GM23248 (cell line): ENCODE data around the gene FDX1. TPM values are rescaled to one million over a fixed set of nuclear protein-coding genes. Genes with fewer than 3 reads are reported as not detected.

Experiments used
- DNase-seq: peaks from one replicate; pipeline ENCODE4 v3.0.0-alpha.2; 2015
- H2AFZ ChIP-seq: fragments of 200-600 bp; sonication (generic); 2 replicates; pipeline ENCODE4 v1.6.1; 2016; ENCODE audit warnings: antibody characterized with exemption
- H3F3A ChIP-seq: fragments of 200-600 bp; sonication (generic); 2 replicates; pipeline ENCODE4 v1.6.1; 2016; ENCODE audit warnings: mild to moderate bottlenecking, antibody characterized with exemption, mixed run types; ENCODE audit not compliant: insufficient read depth
- H3K27ac ChIP-seq: fragments of 200-600 bp; sonication (generic); 2 replicates; pipeline ENCODE4 v1.5.1; 2016; ENCODE audit warnings: mild to moderate bottlenecking
- H3K27me3 ChIP-seq: fragments of 200-600 bp; sonication (generic); replicated peaks from 2 replicates; pipeline ENCODE4 v1.6.1; 2016; ENCODE audit warnings: mild to moderate bottlenecking; ENCODE audit not compliant: insufficient read depth
- H3K36me3 ChIP-seq: fragments of 200-600 bp; sonication (generic); 2 replicates; pipeline ENCODE4 v1.6.1; 2016; ENCODE audit warnings: low read depth, mild to moderate bottlenecking
- H3K4me1 ChIP-seq: fragments of 200-600 bp; sonication (generic); 2 replicates; pipeline ENCODE4 v1.6.1; 2016; ENCODE audit warnings: mild to moderate bottlenecking; ENCODE audit not compliant: insufficient read depth
- H3K4me2 ChIP-seq: fragments of 200-600 bp; sonication (generic); one replicate; pipeline ENCODE4 v1.6.1; 2016; ENCODE audit warnings: mild to moderate bottlenecking; ENCODE audit not compliant: unreplicated experiment
- H3K4me3 ChIP-seq: fragments of 200-600 bp; sonication (generic); 2 replicates; pipeline ENCODE4 v1.5.1; 2016; ENCODE audit warnings: mild to moderate bottlenecking
- H3K79me2 ChIP-seq: fragments of 200-600 bp; sonication (generic); 2 replicates; pipeline ENCODE4 v1.6.1; 2016; ENCODE audit warnings: mild to moderate bottlenecking; ENCODE audit not compliant: insufficient read depth
- H3K9ac ChIP-seq: fragments of 200-600 bp; sonication (generic); 2 replicates; pipeline ENCODE4 v1.6.1; 2016; ENCODE audit warnings: mild to moderate bottlenecking
- H3K9me2 ChIP-seq: fragments of 200-600 bp; sonication (generic); 2 replicates; pipeline ENCODE4 v1.6.1; 2016; ENCODE audit warnings: mixed run types, mild to moderate bottlenecking, moderate library complexity; ENCODE audit not compliant: insufficient read depth
- H3K9me3 ChIP-seq: fragments of 200-600 bp; sonication (generic); one replicate; pipeline ENCODE4 v1.6.1; 2017; ENCODE audit warnings: low read depth
- H4K20me1 ChIP-seq: fragments of 200-600 bp; sonication (generic); 2 replicates; pipeline ENCODE4 v1.6.0; 2016; ENCODE audit not compliant: insufficient read depth
- EZH2 ChIP-seq: fragments of 200-600 bp; sonication (generic); IDR thresholded peaks from 2 replicates; pipeline ENCODE4 v1.6.1; 2018; ENCODE audit warnings: antibody characterized with exemption, mild to moderate bottlenecking; ENCODE audit not compliant: insufficient read depth, poor library complexity, severe bottlenecking
- EZH2phosphoT487 ChIP-seq: fragments of 200-600 bp; sonication (generic); IDR thresholded peaks from 2 replicates; pipeline ENCODE4 v1.6.1; 2018; ENCODE audit warnings: antibody characterized with exemption, moderate library complexity, mild to moderate bottlenecking, low read depth; ENCODE audit not compliant: insufficient read depth
- WGBS, 2 experiments: methylation state at CpG; one replicate each; pipeline ENCODE4 v1.1.6; 2015 to 2017; ENCODE audit warnings: low lambda C conversion rate in 2 of 2, low coverage in 1 of 2; ENCODE audit errors: missing lambda C conversion rate in 2 of 2; 5-methylcytosine and 5-hydroxymethylcytosine counted together
- in situ Hi-C: fragments of 300-500 bp; cut with MboI; formaldehyde crosslinking; loops from 2 replicates; pipeline ENCODE4 v1.15.0; 2020
- polyA plus RNA-seq: library from polyadenylated mRNA; unstranded; fragments of >200 nt; fragmentation: Nextera tagmentation; extraction: Ambion mirVana; gene quantifications from 2 replicates; pipeline ENCODE4 v1.2.1, GENCODE V29; 2016
- total RNA-seq: library from RNA; depleted of rRNA; stranded (reverse); fragments of >200 nt; shearing (Covaris generic); gene quantifications from 2 replicates; pipeline ENCODE4 v1.2.3, GENCODE V29; 2014

Gene FDX1
- total and polyA plus RNA-seq, 2 experiments from 2014 or later: 12.2 to 16.6 TPM

DNA sequence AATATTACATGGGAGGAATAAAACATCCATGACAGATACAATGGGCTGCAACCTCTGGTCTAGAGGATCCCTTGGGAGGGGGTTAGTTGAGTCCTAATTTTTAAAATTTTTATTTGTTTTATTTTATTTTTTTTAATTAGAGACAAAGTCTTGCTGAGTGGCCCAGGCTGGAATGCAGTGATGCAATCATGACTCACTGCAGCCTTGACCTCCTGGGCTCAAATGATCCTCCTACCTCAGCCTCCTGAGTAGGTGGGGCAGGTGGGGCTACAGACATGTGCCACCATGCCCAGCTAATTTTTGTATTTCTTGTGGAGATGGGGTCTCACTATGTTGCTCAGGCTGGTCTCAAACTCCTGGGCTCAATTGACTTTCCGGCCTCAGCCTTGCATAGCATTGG is 43.1 kb downstream of the FDX1 start:
- Histone ChIP-seq H3K9ac (no peak overlapping the region), H3K79me2 (no peaks in the 10 kb centered on the region), H3K4me3 (no peak overlapping the region), H3K9me2 (no peaks in the 10 kb centered on the region), H3K9me3 (no peaks in the 10 kb centered on the region), H3K27me3 (no peaks in the 10 kb centered on the region), H4K20me1 (no peaks in the 10 kb centered on the region), H3K27ac (no peak overlapping the region), H3K36me3 (no peaks in the 10 kb centered on the region), H3F3A (peaks cover 20% of the 10 kb centered on the region), H3K4me2 (no peak overlapping the region), H2AFZ (no peak overlapping the region), H3K4me1 (peaks cover 22% of the 10 kb centered on the region)
- 95 to 100% methylated on average over 1 of the region's 1 CpG for WGBS, 2 experiments
- in situ Hi-C loops: loop anchor here (25.0 kb wide), 1 partner anchor 964 kb away; no protein-coding TSS in a partner anchor
- no peak for TF ChIP-seq EZH2phosphoT487
- TF ChIP-seq EZH2: no peak
- DNase-seq: peak; percentile 15

- Histone ChIP-seq H3K79me2 (no peaks in the 10 kb centered on the region), H3K36me3 (no peaks in the 10 kb centered on the region), H2AFZ (no peak overlapping the region), H3K4me3 (no peak overlapping the region), H3K9ac (no peak overlapping the region), H3K9me3 (no peaks in the 10 kb centered on the region), H3K27me3 (no peaks in the 10 kb centered on the region), H3F3A (peaks cover 22% of the 10 kb centered on the region), H3K9me2 (no peaks in the 10 kb centered on the region), H3K4me1 (peaks cover 22% of the 10 kb centered on the region), H3K27ac (no peak overlapping the region), H3K4me2 (no peak overlapping the region), H4K20me1 (no peaks in the 10 kb centered on the region)
- WGBS, 2 experiments: 69 to 77% methylated on average over 7 of the region's 7 CpGs
- no peak for TF ChIP-seq EZH2
- no peak for TF ChIP-seq EZH2phosphoT487
- peak; percentile 22 for DNase-seq
- in situ Hi-C loops: loop anchor here (25.0 kb wide), 1 partner anchor 964 kb away; no protein-coding TSS in a partner anchor
These were observed 44.0 kb downstream of the FDX1 start for GRCh38 chr11:110473706-110474105.

DNA sequence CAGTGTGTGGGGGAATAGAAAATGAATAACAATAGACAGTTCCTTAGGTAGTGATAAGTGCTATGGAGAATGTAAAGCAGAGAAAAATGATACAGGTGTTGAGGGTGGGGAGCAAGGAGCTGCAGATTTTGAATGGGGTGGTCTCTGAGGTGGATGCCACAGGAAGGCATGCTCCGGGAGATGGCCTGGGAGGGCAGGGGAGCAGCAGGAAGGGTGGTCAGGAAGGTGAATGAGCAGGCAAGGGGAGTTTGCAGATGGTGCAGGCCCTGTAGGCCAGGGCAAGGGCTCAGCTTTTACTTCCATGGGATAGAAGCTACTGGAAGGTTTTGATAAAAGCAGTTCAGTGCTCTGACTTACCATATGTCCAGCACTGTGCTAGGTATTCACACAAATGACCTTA is 44.8 kb downstream of the FDX1 start:
- DNase-seq: no peak
- H3K27me3 ChIP-seq: no peaks in the 10 kb centered on the region
- 100% methylated on average over 1 of the region's 1 CpG for WGBS, 2 experiments
- peaks cover 31% of the 10 kb centered on the region for H3F3A ChIP-seq
- H3K4me2 ChIP-seq: no peak overlapping the region
- no peak overlapping the region for H3K9ac ChIP-seq
- H3K79me2 ChIP-seq: no peaks in the 10 kb centered on the region
- no peaks in the 10 kb centered on the region for H3K36me3 ChIP-seq
- no peak overlapping the region for H3K4me3 ChIP-seq
- in situ Hi-C loops: loop anchor here (25.0 kb wide), 1 partner anchor 963 kb away; no protein-coding TSS in a partner anchor
- TF ChIP-seq EZH2 (no peak), EZH2phosphoT487 (no peak)
- peaks cover 27% of the 10 kb centered on the region for H3K4me1 ChIP-seq
- H2AFZ ChIP-seq: no peak overlapping the region
- no peaks in the 10 kb centered on the region for H3K9me3 ChIP-seq
- H3K9me2 ChIP-seq: no peaks in the 10 kb centered on the region
- no peaks in the 10 kb centered on the region for H4K20me1 ChIP-seq
- H3K27ac ChIP-seq: no peak overlapping the region

DNA sequence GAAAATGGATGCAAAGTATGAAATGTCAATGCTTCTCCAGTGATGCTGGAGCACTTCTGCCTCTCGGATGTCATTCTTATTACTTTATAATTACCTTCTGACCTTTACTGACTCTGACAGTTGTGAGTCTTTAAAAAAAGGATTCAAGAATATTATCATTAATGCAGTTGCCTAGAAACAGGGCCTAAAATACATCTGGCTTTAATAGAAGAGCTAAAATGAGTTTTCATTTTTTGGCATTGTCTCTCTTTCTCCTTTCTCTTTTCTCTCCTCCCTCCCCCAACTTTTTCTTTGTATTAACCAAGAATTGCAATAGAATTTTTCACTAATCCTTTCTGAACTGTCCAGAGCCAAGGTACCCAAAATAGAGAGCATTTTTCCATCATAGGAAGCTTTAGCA is 45.9 kb downstream of the FDX1 start:
- Histone ChIP-seq H3K27ac (no peak overlapping the region), H3K9me2 (no peaks in the 10 kb centered on the region), H3K36me3 (no peaks in the 10 kb centered on the region), H3K4me2 (no peak overlapping the region), H3F3A (peaks cover 28% of the 10 kb centered on the region), H3K27me3 (no peaks in the 10 kb centered on the region), H2AFZ (no peak overlapping the region), H3K9ac (no peak overlapping the region), H3K79me2 (no peaks in the 10 kb centered on the region), H3K9me3 (no peaks in the 10 kb centered on the region), H3K4me3 (no peak overlapping the region), H4K20me1 (no peaks in the 10 kb centered on the region), H3K4me1 (peaks cover 20% of the 10 kb centered on the region)
- TF ChIP-seq EZH2phosphoT487 (no peak), EZH2 (no peak)
- in situ Hi-C loops: no loop called here
- 77 to 85% methylated on average over 1 of the region's 1 CpG for WGBS, 2 experiments
- DNase-seq: no peak

- Histone ChIP-seq H3K4me2 (no peak overlapping the region), H3K79me2 (no peaks in the 10 kb centered on the region), H3K4me3 (no peak overlapping the region), H4K20me1 (no peaks in the 10 kb centered on the region), H3K27ac (no peak overlapping the region), H3K9me3 (no peaks in the 10 kb centered on the region), H2AFZ (no peak overlapping the region), H3K9ac (no peak overlapping the region), H3F3A (peaks cover 15% of the 10 kb centered on the region), H3K27me3 (no peaks in the 10 kb centered on the region), H3K36me3 (no peaks in the 10 kb centered on the region), H3K4me1 (peaks cover 5% of the 10 kb centered on the region; the same call in 1 of the 2 replicates), H3K9me2 (no peaks in the 10 kb centered on the region; the same call in 1 of the 2 replicates)
- WGBS, 2 experiments: 90% methylated on average over 12 of the region's 12 CpGs
- no peak for TF ChIP-seq EZH2
- TF ChIP-seq EZH2phosphoT487: no peak
- in situ Hi-C loops: no loop called here
- DNase-seq: no peak
These were observed 48.7 kb downstream of the FDX1 start for GRCh38 chr11:110478410-110478809.
